ENCODE measurements around the gene LRP1B.

DNA sequence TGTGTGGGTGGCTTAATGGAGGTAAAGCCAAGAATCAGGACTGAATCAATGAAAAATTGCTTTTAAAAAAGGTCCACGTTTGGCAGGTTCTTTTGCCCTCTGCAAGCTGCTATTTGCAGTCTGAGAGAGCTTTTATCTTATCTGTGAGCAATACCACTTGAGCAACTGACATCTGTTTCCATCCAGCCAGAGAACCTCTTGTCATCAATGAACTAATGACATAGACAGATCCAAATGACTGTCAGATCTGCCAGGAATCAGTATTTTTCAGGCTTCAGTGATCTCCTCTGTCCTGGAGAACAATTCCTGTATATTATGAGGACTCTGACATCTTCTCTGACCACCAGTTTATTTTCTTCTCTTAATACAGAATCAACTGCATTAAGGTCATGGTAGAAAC is 608.1 kb downstream of the LRP1B start:
- TF ChIP-seq TAF1 (IDR thresholded peaks at IDR 0.05; ENCODE audit: borderline replicate concordance, insufficient read depth, low read length) (no peak), POLR2AphosphoS5 (IDR thresholded peaks at IDR 0.05; ENCODE audit: low read depth, low read length) (no peak), SIN3A (IDR thresholded peaks at IDR 0.05; ENCODE audit: borderline replicate concordance, insufficient read depth, low read length) (no peak), FOXP2 (optimal IDR thresholded peaks at IDR 0.05; ENCODE audit: borderline replicate concordance, extremely low read depth, extremely low read length, insufficient read depth) (no peak)
- TF ChIP-seq, protein P1, sequence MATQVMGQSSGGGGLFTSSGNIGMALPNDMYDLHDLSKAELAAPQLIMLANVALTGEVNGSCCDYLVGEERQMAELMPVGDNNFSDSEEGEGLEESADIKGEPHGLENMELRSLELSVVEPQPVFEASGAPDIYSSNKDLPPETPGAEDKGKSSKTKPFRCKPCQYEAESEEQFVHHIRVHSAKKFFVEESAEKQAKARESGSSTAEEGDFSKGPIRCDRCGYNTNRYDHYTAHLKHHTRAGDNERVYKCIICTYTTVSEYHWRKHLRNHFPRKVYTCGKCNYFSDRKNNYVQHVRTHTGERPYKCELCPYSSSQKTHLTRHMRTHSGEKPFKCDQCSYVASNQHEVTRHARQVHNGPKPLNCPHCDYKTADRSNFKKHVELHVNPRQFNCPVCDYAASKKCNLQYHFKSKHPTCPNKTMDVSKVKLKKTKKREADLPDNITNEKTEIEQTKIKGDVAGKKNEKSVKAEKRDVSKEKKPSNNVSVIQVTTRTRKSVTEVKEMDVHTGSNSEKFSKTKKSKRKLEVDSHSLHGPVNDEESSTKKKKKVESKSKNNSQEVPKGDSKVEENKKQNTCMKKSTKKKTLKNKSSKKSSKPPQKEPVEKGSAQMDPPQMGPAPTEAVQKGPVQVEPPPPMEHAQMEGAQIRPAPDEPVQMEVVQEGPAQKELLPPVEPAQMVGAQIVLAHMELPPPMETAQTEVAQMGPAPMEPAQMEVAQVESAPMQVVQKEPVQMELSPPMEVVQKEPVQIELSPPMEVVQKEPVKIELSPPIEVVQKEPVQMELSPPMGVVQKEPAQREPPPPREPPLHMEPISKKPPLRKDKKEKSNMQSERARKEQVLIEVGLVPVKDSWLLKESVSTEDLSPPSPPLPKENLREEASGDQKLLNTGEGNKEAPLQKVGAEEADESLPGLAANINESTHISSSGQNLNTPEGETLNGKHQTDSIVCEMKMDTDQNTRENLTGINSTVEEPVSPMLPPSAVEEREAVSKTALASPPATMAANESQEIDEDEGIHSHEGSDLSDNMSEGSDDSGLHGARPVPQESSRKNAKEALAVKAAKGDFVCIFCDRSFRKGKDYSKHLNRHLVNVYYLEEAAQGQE (IDR thresholded peaks at IDR 0.05; ENCODE audit: insufficient read depth in 1 of 2, low read depth in 2 of 2, low read length in 2 of 2), result no peak

All from PFSK-1 (cell line).